Measurements from ENCODE around the gene FCAR.

DNA sequence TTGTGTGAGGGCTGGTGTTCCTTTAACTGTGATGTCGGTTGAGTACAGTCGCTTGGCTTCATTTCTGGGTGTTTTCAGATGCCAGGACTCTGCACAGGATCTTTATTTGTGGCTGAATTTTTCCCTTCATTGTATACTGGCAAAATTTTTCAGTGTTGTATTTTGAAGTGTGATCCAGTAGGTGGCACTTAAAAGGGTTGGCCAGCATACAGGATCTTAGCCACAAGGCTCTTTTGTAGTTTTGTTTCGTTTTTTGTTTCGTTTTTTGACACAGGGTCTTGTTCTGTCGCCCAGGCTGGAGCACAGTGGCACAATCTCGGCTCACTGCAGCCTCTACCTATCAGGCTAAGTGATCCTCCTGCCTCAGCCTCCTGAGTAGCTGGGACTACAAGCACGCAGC is 8.7 kb downstream of the FCAR start:
- TF ChIP-seq, protein P1, sequence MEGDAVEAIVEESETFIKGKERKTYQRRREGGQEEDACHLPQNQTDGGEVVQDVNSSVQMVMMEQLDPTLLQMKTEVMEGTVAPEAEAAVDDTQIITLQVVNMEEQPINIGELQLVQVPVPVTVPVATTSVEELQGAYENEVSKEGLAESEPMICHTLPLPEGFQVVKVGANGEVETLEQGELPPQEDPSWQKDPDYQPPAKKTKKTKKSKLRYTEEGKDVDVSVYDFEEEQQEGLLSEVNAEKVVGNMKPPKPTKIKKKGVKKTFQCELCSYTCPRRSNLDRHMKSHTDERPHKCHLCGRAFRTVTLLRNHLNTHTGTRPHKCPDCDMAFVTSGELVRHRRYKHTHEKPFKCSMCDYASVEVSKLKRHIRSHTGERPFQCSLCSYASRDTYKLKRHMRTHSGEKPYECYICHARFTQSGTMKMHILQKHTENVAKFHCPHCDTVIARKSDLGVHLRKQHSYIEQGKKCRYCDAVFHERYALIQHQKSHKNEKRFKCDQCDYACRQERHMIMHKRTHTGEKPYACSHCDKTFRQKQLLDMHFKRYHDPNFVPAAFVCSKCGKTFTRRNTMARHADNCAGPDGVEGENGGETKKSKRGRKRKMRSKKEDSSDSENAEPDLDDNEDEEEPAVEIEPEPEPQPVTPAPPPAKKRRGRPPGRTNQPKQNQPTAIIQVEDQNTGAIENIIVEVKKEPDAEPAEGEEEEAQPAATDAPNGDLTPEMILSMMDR (IDR thresholded peaks at IDR 0.05): peak; percentile 13; the same call in 1 of the 2 replicates
- no peak for TF ChIP-seq ZFX (IDR thresholded peaks at IDR 0.05; ENCODE audit: borderline replicate concordance)

All from 22Rv1 (cell line).